Measurements from ENCODE around the gene ACOT7. TPM values are rescaled to one million over a fixed set of nuclear protein-coding genes. Genes with fewer than 3 reads are reported as not detected.
A peak's percentile ranks its signal among the peaks of the same experiment; 100 is the strongest.

ACOT7 gene
- total RNA-seq, 2 donors from 2014 or later = 6.6 to 10.7 TPM

DNA sequence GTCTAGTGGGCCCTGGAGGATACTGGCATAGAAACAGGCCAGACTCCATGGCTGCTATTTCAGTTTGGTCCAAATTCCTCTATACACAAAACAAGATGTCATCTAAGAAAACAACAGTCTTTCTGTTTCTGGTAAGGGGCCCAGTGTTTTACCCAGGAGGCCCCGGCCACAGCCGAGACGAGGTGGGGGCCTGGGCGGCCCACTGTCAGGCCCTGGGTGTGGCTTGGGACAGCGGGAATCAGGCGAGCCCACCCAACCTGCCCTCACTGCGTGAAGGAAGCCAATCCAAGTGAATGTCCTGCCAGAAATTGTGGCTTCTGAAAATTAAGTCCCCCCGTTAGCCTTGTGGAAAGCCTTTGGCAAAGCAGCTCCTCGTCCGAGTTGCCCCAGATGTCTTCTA, 101.5 kb downstream of the ACOT7 start:
- Histone ChIP-seq H3K27ac (peak overlapping the region; percentile 16 to 29), H3K27me3 (no peaks in the 10 kb centered on the region), H3K9me3 (no peaks in the 10 kb centered on the region), H3K4me3 (no peak overlapping the region), H3K4me1 (peaks cover 0 to 29% of the 10 kb centered on the region in 2 donors), H3K36me3 (no peaks in the 10 kb centered on the region)
- no peak for TF ChIP-seq CTCF (IDR thresholded peaks at IDR 0.05)
- DNase-seq (ENCODE audit: low spot score) = no peak

- no peak overlapping the region for H3K4me3 ChIP-seq
- DNase-seq (ENCODE audit: low spot score) = no peak
Measured at GRCh38 chr1:6288665-6289064, 104.9 kb downstream of the ACOT7 start.

DNA sequence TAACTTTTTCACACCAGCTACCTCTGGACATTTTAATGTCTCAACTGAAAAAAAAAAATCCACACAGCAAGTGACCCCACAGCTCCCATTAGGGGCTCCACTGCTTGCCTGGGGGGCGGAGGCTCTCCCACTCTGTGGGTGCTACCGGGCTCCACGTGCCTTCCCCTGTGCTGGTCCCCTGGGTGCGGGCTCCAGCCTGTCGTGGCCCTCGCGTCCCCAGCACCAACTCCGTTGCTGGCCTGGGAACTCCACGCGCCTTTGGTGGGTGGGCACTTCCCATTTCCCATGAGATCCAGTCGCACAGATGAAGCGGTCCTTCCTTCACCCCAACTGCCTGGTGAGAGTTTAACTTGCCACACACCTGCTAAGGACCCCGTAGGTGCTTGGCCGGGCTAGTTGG, 105.5 kb downstream of the ACOT7 start:
- no peak for TF ChIP-seq CTCF (IDR thresholded peaks at IDR 0.05)
- H3K36me3 ChIP-seq = no peaks in the 10 kb centered on the region
- no peaks in the 10 kb centered on the region for H3K27me3 ChIP-seq
- H3K27ac ChIP-seq = peak overlapping the region; percentile 12 to 53
- no peak overlapping the region for H3K4me3 ChIP-seq
- no peak for DNase-seq (ENCODE audit: low spot score)
- no peaks in the 10 kb centered on the region for H3K9me3 ChIP-seq
- H3K4me1 ChIP-seq = peaks cover 0 to 29% of the 10 kb centered on the region in 2 donors

More at GRCh38 chr1:6288665-6289064, 104.9 kb downstream of the ACOT7 start:
- H3K9me3 ChIP-seq = no peaks in the 10 kb centered on the region
- TF ChIP-seq CTCF (IDR thresholded peaks at IDR 0.05) = no peak
- H3K36me3 ChIP-seq = no peaks in the 10 kb centered on the region
- H3K27ac ChIP-seq = peak overlapping the region in 1 of 2 donors; percentile 53
- peaks cover 0 to 29% of the 10 kb centered on the region in 2 donors for H3K4me1 ChIP-seq
- H3K27me3 ChIP-seq = no peaks in the 10 kb centered on the region

DNA sequence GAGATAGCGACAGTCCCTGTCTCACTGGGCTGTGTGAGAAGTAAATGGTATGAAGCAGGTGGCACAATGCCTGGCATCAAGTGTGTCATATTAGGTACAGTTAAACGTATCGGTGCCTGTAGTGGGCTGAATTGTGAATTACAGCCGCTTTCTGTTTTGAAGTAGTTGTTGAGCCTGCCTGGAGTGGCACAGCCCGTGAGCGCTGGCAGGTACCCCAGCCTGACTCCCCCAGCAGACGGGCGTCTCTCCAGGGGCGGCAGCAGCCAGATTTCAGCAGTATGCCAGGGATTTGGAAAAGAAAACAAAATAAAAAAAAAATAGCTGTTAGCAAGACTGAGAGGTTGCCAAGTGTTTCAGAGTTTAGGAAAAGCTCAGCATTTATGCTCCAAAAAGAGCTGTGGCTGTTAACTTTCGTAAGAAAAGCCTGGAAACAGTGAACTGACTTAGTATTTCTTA, 106.1 kb downstream of the ACOT7 start:
- H3K27ac ChIP-seq = peak overlapping the region; percentile 12 to 53
- DNase-seq (ENCODE audit: low spot score) = no peak
- no peak for TF ChIP-seq CTCF (IDR thresholded peaks at IDR 0.05)

GRCh38 chr1:6287029-6287428, 106.5 kb downstream of the ACOT7 start:
- Histone ChIP-seq H3K27me3 (no peaks in the 10 kb centered on the region), H3K4me3 (no peak overlapping the region)

More for the DNA sequence above, 106.1 kb downstream of the ACOT7 start:
- H3K27me3 ChIP-seq = no peaks in the 10 kb centered on the region
- no peak overlapping the region for H3K4me3 ChIP-seq
- peaks cover 0 to 29% of the 10 kb centered on the region in 2 donors for H3K4me1 ChIP-seq
- no peaks in the 10 kb centered on the region for H3K36me3 ChIP-seq
- H3K9me3 ChIP-seq = no peaks in the 10 kb centered on the region

More at GRCh38 chr1:6287029-6287428, 106.5 kb downstream of the ACOT7 start:
- H3K36me3 ChIP-seq = no peaks in the 10 kb centered on the region
- H3K9me3 ChIP-seq = no peaks in the 10 kb centered on the region
- TF ChIP-seq CTCF (IDR thresholded peaks at IDR 0.05) = no peak
- H3K27ac ChIP-seq = peak overlapping the region; percentile 12 to 26
- no peak for DNase-seq (ENCODE audit: low spot score)
- peaks cover 0 to 28% of the 10 kb centered on the region in 2 donors for H3K4me1 ChIP-seq
